Tibial nerve (tissue), 4 donors: ENCODE measurements around the gene CACNA1I. TPM values are rescaled to one million over a fixed set of nuclear protein-coding genes. Genes with fewer than 3 reads are reported as not detected.

Experiments
- DNase-seq, 2 donors: peaks; one replicate each; pipeline ENCODE4 v3.0.0-alpha.2; 2019; ENCODE audit warnings: low spot score in 2 of 2
- H3K27ac ChIP-seq, 4 donors: fragments of 200-600 bp; sonication (generic) in 3 of 4; one replicate each; pipeline ENCODE4 v1.5.1; 2017 to 2019; ENCODE audit warnings: mild to moderate bottlenecking in 1 of 4
- H3K27me3 ChIP-seq, 2 donors: fragments of 200-600 bp; sonication (generic) in 1 of 2; one replicate each; pipeline versions ENCODE4 v1.5.1 to v1.6.0; 2017 to 2019
- H3K36me3 ChIP-seq, 3 donors: fragments of 200-600 bp; sonication (generic); one replicate each; pipeline ENCODE4 v1.5.1; 2018 to 2019
- H3K4me1 ChIP-seq, 4 donors: fragments of 200-600 bp; sonication (generic) in 3 of 4; one replicate each; pipeline ENCODE4 v1.5.1; 2017 to 2019
- H3K4me3 ChIP-seq, 4 donors: fragments of 200-600 bp; sonication (generic) in 3 of 4; one replicate each; pipeline ENCODE4 v1.5.1; 2017 to 2019; ENCODE audit warnings: mild to moderate bottlenecking in 1 of 4, moderate library complexity in 1 of 4
- H3K9me3 ChIP-seq, 4 donors: fragments of 200-600 bp; sonication (generic) in 3 of 4; one replicate each; pipeline ENCODE4 v1.5.1; 2017 to 2019
- EP300 ChIP-seq, 2 donors: sonication (generic); formaldehyde crosslinking; IDR thresholded peaks; one replicate each; pipeline ENCODE4 v1.6.1; 2017; ENCODE audit warnings: antibody characterized with exemption in 2 of 2, mild to moderate bottlenecking in 1 of 2
- POLR2A ChIP-seq, 2 donors: fragments of 450-650 bp; IDR thresholded peaks; one replicate each; pipeline ENCODE4 v1.6.1; 2017; ENCODE audit warnings: antibody characterized with exemption in 2 of 2, mild to moderate bottlenecking in 2 of 2, moderate library complexity in 2 of 2
- WGBS, 2 donors: methylation state at CpG; one replicate each; pipeline ENCODE4 v1.1.5; 2018; 5-methylcytosine and 5-hydroxymethylcytosine counted together
- total RNA-seq, 4 donors: library from RNA; depleted of rRNA; stranded (reverse); fragments of >200 nt; gene quantifications; one replicate each; pipeline ENCODE4 v1.1.0, GENCODE V29; 2016
- TF ChIP-seq, protein P1 (sequence below), 5 experiments: fragments of 200-600 bp in 3 of 5; fragments of 450-650 bp in 2 of 5; sonication (generic) in 3 of 5; IDR thresholded peaks; one replicate each; pipeline ENCODE4 v1.5.1; 2016 to 2019; ENCODE audit warnings: antibody characterized with exemption in 5 of 5, mild to moderate bottlenecking in 3 of 5, moderate library complexity in 2 of 5

CACNA1I gene
- total RNA-seq, 4 donors from 2014 or later = 0.42 to 0.78 (median 0.52) TPM

DNA sequence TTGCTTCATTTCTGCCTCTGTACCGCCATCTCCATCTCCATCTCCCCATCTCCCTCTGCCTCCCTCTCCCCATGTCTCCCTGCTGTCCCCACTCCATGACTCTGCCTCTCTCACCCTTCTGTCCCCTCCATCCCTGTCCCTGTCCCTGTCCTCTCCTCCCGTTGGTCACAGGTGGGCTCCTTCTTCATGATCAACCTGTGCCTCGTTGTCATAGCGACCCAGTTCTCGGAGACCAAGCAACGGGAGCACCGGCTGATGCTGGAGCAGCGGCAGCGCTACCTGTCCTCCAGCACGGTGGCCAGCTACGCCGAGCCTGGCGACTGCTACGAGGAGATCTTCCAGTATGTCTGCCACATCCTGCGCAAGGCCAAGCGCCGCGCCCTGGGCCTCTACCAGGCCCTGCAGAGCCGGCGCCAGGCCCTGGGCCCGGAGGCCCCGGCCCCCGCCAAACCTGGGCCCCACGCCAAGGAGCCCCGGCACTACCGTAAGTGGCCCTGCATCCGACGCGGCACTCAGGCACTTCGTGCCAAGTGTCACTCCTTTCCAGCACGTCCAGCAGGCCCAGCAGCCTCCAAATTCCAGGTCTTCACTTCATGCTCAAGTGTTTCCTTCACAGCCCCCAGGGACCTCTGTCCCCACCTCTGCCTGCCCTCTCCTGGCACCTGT is 76.0 kb downstream of the CACNA1I start:
- no peak for DNase-seq
- no peak overlapping the region for H3K4me3 ChIP-seq
- H3K36me3 ChIP-seq = no peaks in the 10 kb centered on the region
- WGBS, 2 donors = 90 to 93% methylated on average over 25 to 28 of the region's 31 CpGs
- TF ChIP-seq, protein P1, sequence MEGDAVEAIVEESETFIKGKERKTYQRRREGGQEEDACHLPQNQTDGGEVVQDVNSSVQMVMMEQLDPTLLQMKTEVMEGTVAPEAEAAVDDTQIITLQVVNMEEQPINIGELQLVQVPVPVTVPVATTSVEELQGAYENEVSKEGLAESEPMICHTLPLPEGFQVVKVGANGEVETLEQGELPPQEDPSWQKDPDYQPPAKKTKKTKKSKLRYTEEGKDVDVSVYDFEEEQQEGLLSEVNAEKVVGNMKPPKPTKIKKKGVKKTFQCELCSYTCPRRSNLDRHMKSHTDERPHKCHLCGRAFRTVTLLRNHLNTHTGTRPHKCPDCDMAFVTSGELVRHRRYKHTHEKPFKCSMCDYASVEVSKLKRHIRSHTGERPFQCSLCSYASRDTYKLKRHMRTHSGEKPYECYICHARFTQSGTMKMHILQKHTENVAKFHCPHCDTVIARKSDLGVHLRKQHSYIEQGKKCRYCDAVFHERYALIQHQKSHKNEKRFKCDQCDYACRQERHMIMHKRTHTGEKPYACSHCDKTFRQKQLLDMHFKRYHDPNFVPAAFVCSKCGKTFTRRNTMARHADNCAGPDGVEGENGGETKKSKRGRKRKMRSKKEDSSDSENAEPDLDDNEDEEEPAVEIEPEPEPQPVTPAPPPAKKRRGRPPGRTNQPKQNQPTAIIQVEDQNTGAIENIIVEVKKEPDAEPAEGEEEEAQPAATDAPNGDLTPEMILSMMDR (IDR thresholded peaks at IDR 0.05) = no peak
- no peak for TF ChIP-seq EP300 (IDR thresholded peaks at IDR 0.05)
- TF ChIP-seq POLR2A (IDR thresholded peaks at IDR 0.05) = no peak
- H3K4me1 ChIP-seq = no peaks in the 10 kb centered on the region
- no peak overlapping the region for H3K27ac ChIP-seq
- H3K9me3 ChIP-seq = peaks cover 0 to 7% (median 0%) of the 10 kb centered on the region in 4 donors
- peaks cover 0 to 4% of the 10 kb centered on the region in 2 donors for H3K27me3 ChIP-seq

DNA sequence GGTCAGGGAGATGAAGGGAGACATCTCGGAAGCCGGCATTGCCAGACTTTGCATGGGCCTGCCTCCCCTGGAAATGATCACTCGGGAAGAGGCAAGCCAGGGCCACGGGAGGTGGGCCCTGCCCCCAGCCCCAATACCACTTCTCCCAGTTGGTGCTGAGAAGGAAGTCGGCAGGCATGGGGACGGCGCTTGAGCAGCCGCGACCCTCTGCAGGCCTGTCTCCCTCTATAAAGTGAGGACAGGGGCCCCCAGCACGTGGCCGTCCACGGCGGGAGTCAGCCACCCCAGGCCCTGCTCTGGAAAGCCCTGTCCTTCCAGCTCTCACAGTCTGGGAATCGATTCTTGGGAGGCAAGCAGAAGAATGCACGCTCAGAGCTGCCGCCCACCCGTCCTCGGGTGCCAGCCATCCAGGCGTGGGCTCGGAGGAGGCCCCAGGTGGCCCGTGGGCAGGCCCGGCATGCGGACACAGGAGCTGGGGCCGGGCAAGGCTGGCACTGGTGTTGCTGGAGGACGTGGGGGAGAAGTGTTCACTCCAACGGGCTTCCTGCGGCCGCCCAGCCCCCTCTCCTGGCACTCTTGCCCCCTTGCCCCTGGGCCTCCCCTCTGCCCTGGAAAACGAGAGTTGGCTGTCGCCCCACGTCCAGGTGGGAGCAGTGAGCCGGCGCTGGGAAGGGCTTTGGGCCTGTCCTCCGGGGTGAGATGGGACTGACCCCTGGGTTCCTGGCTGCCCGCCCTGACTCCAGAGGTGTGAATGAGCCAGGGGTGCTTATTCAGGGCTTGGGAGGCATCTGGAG is 77.5 kb downstream of the CACNA1I start:
- no peak for DNase-seq
- Histone ChIP-seq H3K27me3 (peaks cover 0 to 7% of the 10 kb centered on the region in 2 donors), H3K27ac (peak overlapping the region in 1 of 4 donors; percentile 43), H3K36me3 (no peaks in the 10 kb centered on the region), H3K4me3 (no peak overlapping the region), H3K9me3 (peaks cover 0 to 11% (median 0%) of the 10 kb centered on the region in 4 donors), H3K4me1 (no peaks in the 10 kb centered on the region)
- WGBS, 2 donors = 54 to 63% methylated on average over 29 to 31 of the region's 35 CpGs
- TF ChIP-seq POLR2A (IDR thresholded peaks at IDR 0.05) (no peak), EP300 (IDR thresholded peaks at IDR 0.05) (no peak)
- TF ChIP-seq, protein P1 (IDR thresholded peaks at IDR 0.05) = no peak

DNA sequence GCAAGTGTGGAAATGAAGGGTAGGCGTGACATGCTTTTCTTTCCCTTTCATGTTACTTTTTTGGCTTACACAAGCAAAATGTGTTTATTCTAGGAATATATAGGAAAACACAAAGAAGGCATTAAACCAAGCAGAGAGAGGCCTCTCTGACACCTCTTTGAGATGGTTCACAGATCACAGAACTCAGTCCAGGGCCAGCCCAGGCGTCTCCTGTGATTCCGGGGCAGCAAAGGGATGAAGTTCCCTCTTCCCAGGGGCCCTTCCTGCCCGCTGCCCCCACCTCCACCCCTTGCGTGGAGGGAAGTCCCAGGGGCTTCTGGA is 78.0 kb downstream of the CACNA1I start:
- no peak overlapping the region for H3K4me3 ChIP-seq
- 66 to 67% methylated on average over 5 of the region's 5 CpGs for WGBS, 2 donors
- H3K27me3 ChIP-seq = peaks cover 0 to 7% of the 10 kb centered on the region in 2 donors
- peaks cover 0 to 11% (median 0%) of the 10 kb centered on the region in 4 donors for H3K9me3 ChIP-seq
- peak overlapping the region in 1 of 4 donors; percentile 43 for H3K27ac ChIP-seq
- DNase-seq = no peak
- H3K4me1 ChIP-seq = no peaks in the 10 kb centered on the region
- no peaks in the 10 kb centered on the region for H3K36me3 ChIP-seq
- TF ChIP-seq, protein P1 (IDR thresholded peaks at IDR 0.05) = no peak
- TF ChIP-seq POLR2A (IDR thresholded peaks at IDR 0.05) = no peak
- no peak for TF ChIP-seq EP300 (IDR thresholded peaks at IDR 0.05)

DNA sequence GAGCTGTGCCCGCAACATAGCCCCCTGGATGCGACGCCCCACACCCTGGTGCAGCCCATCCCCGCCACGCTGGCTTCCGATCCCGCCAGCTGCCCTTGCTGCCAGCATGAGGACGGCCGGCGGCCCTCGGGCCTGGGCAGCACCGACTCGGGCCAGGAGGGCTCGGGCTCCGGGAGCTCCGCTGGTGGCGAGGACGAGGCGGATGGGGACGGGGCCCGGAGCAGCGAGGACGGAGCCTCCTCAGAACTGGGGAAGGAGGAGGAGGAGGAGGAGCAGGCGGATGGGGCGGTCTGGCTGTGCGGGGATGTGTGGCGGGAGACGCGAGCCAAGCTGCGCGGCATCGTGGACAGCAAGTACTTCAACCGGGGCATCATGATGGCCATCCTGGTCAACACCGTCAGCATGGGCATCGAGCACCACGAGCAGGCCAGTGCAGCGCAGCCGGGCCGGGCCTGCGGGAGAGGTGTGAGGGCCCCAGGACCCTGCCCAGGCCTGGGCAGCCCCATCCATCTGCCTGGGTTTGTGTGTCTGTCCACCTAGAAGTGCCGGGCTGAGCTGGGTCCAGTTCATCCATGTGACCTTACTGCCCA is 79.0 kb downstream of the CACNA1I start:
- Histone ChIP-seq H3K27ac (no peak overlapping the region), H3K9me3 (peaks cover 0 to 11% (median 0%) of the 10 kb centered on the region in 4 donors), H3K4me1 (no peaks in the 10 kb centered on the region), H3K4me3 (no peak overlapping the region), H3K36me3 (no peaks in the 10 kb centered on the region), H3K27me3 (peaks cover 0 to 7% of the 10 kb centered on the region in 2 donors)
- TF ChIP-seq POLR2A (IDR thresholded peaks at IDR 0.05) (no peak), EP300 (IDR thresholded peaks at IDR 0.05) (no peak)
- TF ChIP-seq, protein P1 (IDR thresholded peaks at IDR 0.05) = no peak
- no peak for DNase-seq
- 94 to 98% methylated on average over 34 to 36 of the region's 41 CpGs for WGBS, 2 donors
